Urinary bladder (tissue), 4 donors: ENCODE results near the gene SLC24A4. TPM values are rescaled to one million over a fixed set of nuclear protein-coding genes. Genes with fewer than 3 reads are reported as not detected.
A peak's percentile ranks its signal among the peaks of the same experiment; 100 is the strongest.
"Not testable (repeated sequence)": the region's sequence is repeated elsewhere in the genome, so short reads cannot be mapped to it uniquely, and the experiment has no call there.

Experiments
- DNase-seq: peaks from one replicate; pipeline ENCODE4 v3.0.0-alpha.2; 2015; ENCODE audit errors: extremely low spot score
- H3K27ac ChIP-seq: one replicate; pipeline ENCODE4 v1.5.1; 2013; ENCODE audit warnings: low read depth, mild to moderate bottlenecking, moderate library complexity
- H3K36me3 ChIP-seq: one replicate; pipeline ENCODE4 v1.6.1; 2013; ENCODE audit warnings: mild to moderate bottlenecking, moderate library complexity; ENCODE audit not compliant: insufficient read depth
- H3K4me1 ChIP-seq: one replicate; pipeline ENCODE4 v1.6.1; 2013; ENCODE audit warnings: mild to moderate bottlenecking, moderate library complexity; ENCODE audit not compliant: insufficient read depth
- H3K4me3 ChIP-seq: one replicate; pipeline ENCODE4 v1.5.1; 2013; ENCODE audit warnings: low read depth, low read length
- WGBS: extraction: QIAGEN DNeasy Blood & Tissue Kit; methylation state at CpG from one replicate; pipeline ENCODE4 v1.1.7; 2013; 5-methylcytosine and 5-hydroxymethylcytosine counted together
- polyA plus RNA-seq: library from polyadenylated mRNA; stranded (reverse); fragments of 200-250 nt; gene quantifications from one replicate; pipeline ENCODE4 v1.2.3, GENCODE V29; 2013
- total RNA-seq: library from RNA; depleted of rRNA; stranded (reverse); fragments of >200 nt; gene quantifications from one replicate; pipeline ENCODE4 v1.2.3, GENCODE V29; 2014
- donor health status: healthy with polysubstance abuse.
- donor health status: healthy.

Gene SLC24A4
- total and polyA plus RNA-seq, 2 donors: 0.18 to 0.85 TPM

- H3K4me3 ChIP-seq: no peak overlapping the region
- 89% methylated on average over 16 of the region's 16 CpGs for WGBS
- H3K4me1 ChIP-seq: no peaks in the 10 kb centered on the region
- no peaks in the 10 kb centered on the region for H3K36me3 ChIP-seq
- no peak for DNase-seq
- H3K27ac ChIP-seq: no peak overlapping the region
Measured at GRCh38 chr14:92531106-92531873, 208.3 kb downstream of the SLC24A4 start.

GRCh38 chr14:92532490-92533163, 209.7 kb downstream of the SLC24A4 start:
- Histone ChIP-seq H3K36me3 (no peaks in the 10 kb centered on the region), H3K4me1 (no peaks in the 10 kb centered on the region), H3K27ac (no peak overlapping the region), H3K4me3 (no peak overlapping the region)
- no peak for DNase-seq
- WGBS: 67% methylated on average over 10 of the region's 10 CpGs

- Histone ChIP-seq H3K4me1 (peaks cover 1% of the 10 kb centered on the region), H3K4me3 (no peak overlapping the region), H3K27ac (no peak overlapping the region), H3K36me3 (no peaks in the 10 kb centered on the region)
- DNase-seq: no peak
- 71% methylated on average over 17 of the region's 17 CpGs for WGBS
Measured at GRCh38 chr14:92534932-92535643, 212.1 kb downstream of the SLC24A4 start.

GRCh38 chr14:92536231-92536630, 213.3 kb downstream of the SLC24A4 start:
- DNase-seq, H3K36me3 ChIP-seq, H3K27ac ChIP-seq, H3K4me1 ChIP-seq, H3K4me3 ChIP-seq: not testable (repeated sequence)
- WGBS: 43% methylated on average over 8 of the region's 8 CpGs

- Histone ChIP-seq H3K36me3 (no peaks in the 10 kb centered on the region), H3K4me1 (peaks cover 1% of the 10 kb centered on the region), H3K27ac (no peak overlapping the region), H3K4me3 (no peak overlapping the region)
- WGBS: 83% methylated on average over 6 of the region's 6 CpGs
- DNase-seq: no peak
Measured at GRCh38 chr14:92538412-92538985, 215.5 kb downstream of the SLC24A4 start.

- H3K4me3 ChIP-seq: no peak overlapping the region
- H3K36me3 ChIP-seq: no peaks in the 10 kb centered on the region
- peaks cover 1% of the 10 kb centered on the region for H3K4me1 ChIP-seq
- no peak for DNase-seq
- H3K27ac ChIP-seq: peak overlapping the region; percentile 57
- WGBS: 93% methylated on average over 3 of the region's 3 CpGs
Measured at GRCh38 chr14:92539419-92539818, 216.5 kb downstream of the SLC24A4 start.

GRCh38 chr14:92539875-92540274, 216.9 kb downstream of the SLC24A4 start:
- no peak overlapping the region for H3K4me3 ChIP-seq
- H3K4me1 ChIP-seq: peaks cover 1% of the 10 kb centered on the region
- no peak for DNase-seq
- H3K27ac ChIP-seq: peak overlapping the region; percentile 57
- WGBS: 59% methylated on average over 12 of the region's 12 CpGs
- H3K36me3 ChIP-seq: no peaks in the 10 kb centered on the region

- Histone ChIP-seq H3K36me3 (no peaks in the 10 kb centered on the region), H3K4me3 (no peak overlapping the region), H3K27ac (peak overlapping the region; percentile 59), H3K4me1 (peaks cover 1% of the 10 kb centered on the region)
- whole genome bisulfite sequencing: 4% methylated on average over 6 of the region's 6 CpGs
- DNase-seq: peak; percentile 18
Measured at GRCh38 chr14:92540472-92541048, 217.6 kb downstream of the SLC24A4 start.

GRCh38 chr14:92542766-92543554, 220.0 kb downstream of the SLC24A4 start:
- Histone ChIP-seq H3K4me3 (no peak overlapping the region), H3K27ac (no peak overlapping the region), H3K36me3 (no peaks in the 10 kb centered on the region), H3K4me1 (peaks cover 1% of the 10 kb centered on the region)
- no peak for DNase-seq
- 49% methylated on average over 8 of the region's 8 CpGs for WGBS

- Histone ChIP-seq H3K27ac (no peak overlapping the region), H3K4me3 (no peak overlapping the region), H3K36me3 (no peaks in the 10 kb centered on the region), H3K4me1 (no peaks in the 10 kb centered on the region)
- WGBS: 69% methylated on average over 6 of the region's 6 CpGs
- DNase-seq: no peak
Measured at GRCh38 chr14:92544051-92544720, 221.2 kb downstream of the SLC24A4 start.

GRCh38 chr14:92546347-92547053, 223.5 kb downstream of the SLC24A4 start:
- no peaks in the 10 kb centered on the region for H3K4me1 ChIP-seq
- WGBS: 74% methylated on average over 7 of the region's 7 CpGs
- no peak for DNase-seq
- no peak overlapping the region for H3K27ac ChIP-seq
- no peaks in the 10 kb centered on the region for H3K36me3 ChIP-seq
- no peak overlapping the region for H3K4me3 ChIP-seq
